Measurements from ENCODE around the gene SCN4B. TPM values are rescaled to one million over a fixed set of nuclear protein-coding genes. Genes with fewer than 3 reads are reported as not detected.
A peak's percentile ranks its signal among the peaks of the same experiment; 100 is the strongest.
"Not testable (repeated sequence)": the region's sequence is repeated elsewhere in the genome, so short reads cannot be mapped to it uniquely, and the experiment has no call there.

Gene SCN4B
- polyA plus RNA-seq, 1 donor (not counting 4 experiments of a cell fraction or from before 2014, with no cell fraction given): 7.7 TPM

DNA sequence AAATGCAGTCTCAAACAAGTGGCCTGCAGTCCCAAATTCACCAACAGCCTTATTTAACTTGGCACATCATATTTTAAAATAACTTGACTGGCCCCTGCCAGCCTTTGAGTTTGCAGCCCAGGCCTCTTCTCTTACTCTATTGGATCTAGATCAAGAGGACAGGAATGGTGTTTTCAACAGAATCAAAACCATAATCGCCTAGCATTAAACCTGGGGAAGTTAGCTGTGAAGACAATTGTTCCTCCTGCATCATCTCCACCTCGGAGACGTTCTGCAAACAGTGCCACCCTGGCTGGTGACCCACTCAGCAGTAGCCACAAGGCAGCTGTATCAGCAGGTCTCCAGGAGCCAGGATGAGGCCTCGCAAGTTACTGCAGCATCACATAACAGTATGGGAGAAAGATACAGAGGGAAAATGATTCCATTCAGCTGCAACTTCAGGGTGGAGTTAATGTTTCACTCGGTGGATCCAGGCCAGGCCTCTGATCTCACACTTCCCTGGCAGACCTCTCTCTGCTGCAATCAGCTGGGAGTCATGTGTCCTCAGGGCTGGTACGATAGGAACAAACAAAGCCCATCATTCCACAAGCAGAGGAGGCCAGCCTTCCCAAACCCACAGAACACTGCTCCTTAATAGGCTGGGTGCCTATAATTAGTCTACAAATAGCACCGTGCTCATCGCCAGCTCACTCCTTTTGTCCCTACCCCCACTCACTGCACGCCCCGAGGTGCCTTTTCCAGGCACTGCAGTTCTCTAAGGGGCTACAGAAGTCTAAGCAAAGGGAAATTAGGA lies 42.4 kb upstream of the SCN4B start:
- DNase-seq (ENCODE audit: low read depth, low spot score) (peak; percentile 78), FAIRE-seq (peak; percentile 91)
- Histone ChIP-seq H3K4me2 (ENCODE audit: control insufficient read depth, extremely low read depth, insufficient read depth, low read depth, low read length) (peak overlapping the region; percentile 50), H3K27me3 (ENCODE audit: control insufficient read depth, extremely low read depth, insufficient read depth, low read length) (no peaks in the 10 kb centered on the region), H3K9me1 (ENCODE audit: control insufficient read depth, extremely low read depth, insufficient read depth, low read length) (no peaks in the 10 kb centered on the region), H3K9ac (ENCODE audit: control insufficient read depth, extremely low read depth, insufficient read depth, low read length) (peak overlapping the region; percentile 35), H3K27ac (ENCODE audit: control insufficient read depth, insufficient read depth, low read length) (peak overlapping the region; percentile 33), H3K9me3 (ENCODE audit: control insufficient read depth, low read depth, low read length) (no peaks in the 10 kb centered on the region), H3K36me3 (ENCODE audit: control insufficient read depth in 2 of 2, extremely low read depth in 1 of 2, insufficient read depth in 2 of 2, low read length in 2 of 2) (no peaks in the 10 kb centered on the region), H3K79me2 (ENCODE audit: control insufficient read depth, insufficient read depth, low read length) (no peaks in the 10 kb centered on the region), H4K20me1 (ENCODE audit: control insufficient read depth, extremely low read depth, insufficient read depth, low read length) (no peaks in the 10 kb centered on the region), H2AFZ (ENCODE audit: control insufficient read depth, low read length) (no peak overlapping the region), H3K4me3 (ENCODE audit: control insufficient read depth in 2 of 3, extremely low read depth in 1 of 3, insufficient read depth in 2 of 3, low read depth in 1 of 3, low read length in 3 of 3) (no peak overlapping the region), H3K4me1 (ENCODE audit: control insufficient read depth, extremely low read depth, insufficient read depth, low read length) (peaks cover 21% of the 10 kb centered on the region)
- dilution Hi-C loops (cut with MboI; ENCODE audit: extremely low pct_ligation_motif_present, low sequenced_read_pairs): no loop called here
- TF ChIP-seq, protein P1, sequence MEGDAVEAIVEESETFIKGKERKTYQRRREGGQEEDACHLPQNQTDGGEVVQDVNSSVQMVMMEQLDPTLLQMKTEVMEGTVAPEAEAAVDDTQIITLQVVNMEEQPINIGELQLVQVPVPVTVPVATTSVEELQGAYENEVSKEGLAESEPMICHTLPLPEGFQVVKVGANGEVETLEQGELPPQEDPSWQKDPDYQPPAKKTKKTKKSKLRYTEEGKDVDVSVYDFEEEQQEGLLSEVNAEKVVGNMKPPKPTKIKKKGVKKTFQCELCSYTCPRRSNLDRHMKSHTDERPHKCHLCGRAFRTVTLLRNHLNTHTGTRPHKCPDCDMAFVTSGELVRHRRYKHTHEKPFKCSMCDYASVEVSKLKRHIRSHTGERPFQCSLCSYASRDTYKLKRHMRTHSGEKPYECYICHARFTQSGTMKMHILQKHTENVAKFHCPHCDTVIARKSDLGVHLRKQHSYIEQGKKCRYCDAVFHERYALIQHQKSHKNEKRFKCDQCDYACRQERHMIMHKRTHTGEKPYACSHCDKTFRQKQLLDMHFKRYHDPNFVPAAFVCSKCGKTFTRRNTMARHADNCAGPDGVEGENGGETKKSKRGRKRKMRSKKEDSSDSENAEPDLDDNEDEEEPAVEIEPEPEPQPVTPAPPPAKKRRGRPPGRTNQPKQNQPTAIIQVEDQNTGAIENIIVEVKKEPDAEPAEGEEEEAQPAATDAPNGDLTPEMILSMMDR (optimal IDR thresholded peaks at IDR 0.05 in 1 of 3, IDR thresholded peaks at IDR 0.05 in 1 of 3, conservative IDR thresholded peaks at IDR 0.05 in 1 of 3; ENCODE audit: extremely low read depth in 1 of 3, insufficient read depth in 2 of 3, low read length in 3 of 3): no peak
- no peak for TF ChIP-seq EZH2 (IDR thresholded peaks at IDR 0.05; ENCODE audit: low read length)

DNA sequence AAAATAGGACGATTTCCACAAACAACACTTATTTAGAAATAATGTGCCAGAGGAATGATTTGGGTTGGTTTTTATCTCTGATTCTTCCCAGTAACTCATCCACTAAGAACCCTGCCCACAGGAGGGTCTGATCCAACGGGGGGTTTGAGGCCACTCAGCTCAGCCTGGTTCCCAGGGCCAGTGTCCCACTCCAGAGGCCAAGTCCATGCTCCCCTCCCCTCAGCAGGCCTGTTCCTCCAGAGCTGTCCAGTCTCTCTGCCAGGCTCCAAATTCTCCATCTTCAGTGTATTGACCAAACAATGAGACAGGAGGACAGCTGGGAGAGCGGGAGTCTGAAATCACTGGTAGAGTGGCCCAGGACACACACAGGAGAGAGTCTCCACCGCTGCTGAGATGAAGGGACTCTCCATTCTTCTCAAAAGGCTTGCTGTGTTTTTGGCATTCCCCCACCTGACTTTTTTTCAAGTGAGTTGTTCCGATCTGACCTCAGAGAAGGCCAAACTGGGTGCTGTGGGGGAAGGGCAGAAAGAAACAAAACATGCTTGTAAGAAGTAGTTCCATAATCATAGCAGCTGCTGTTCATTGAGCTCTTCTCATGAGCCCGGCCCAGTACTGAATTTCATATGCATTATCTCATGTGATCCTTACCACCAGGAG lies 41.4 kb upstream of the SCN4B start:
- Histone ChIP-seq H3K27me3 (ENCODE audit: control insufficient read depth, extremely low read depth, insufficient read depth, low read length) (no peaks in the 10 kb centered on the region), H3K9ac (ENCODE audit: control insufficient read depth, extremely low read depth, insufficient read depth, low read length) (no peak overlapping the region), H3K4me1 (ENCODE audit: control insufficient read depth, extremely low read depth, insufficient read depth, low read length) (peaks cover 21% of the 10 kb centered on the region), H3K4me2 (ENCODE audit: control insufficient read depth, extremely low read depth, insufficient read depth, low read depth, low read length) (no peak overlapping the region), H3K27ac (ENCODE audit: control insufficient read depth, insufficient read depth, low read length) (no peak overlapping the region), H3K4me3 (ENCODE audit: control insufficient read depth in 2 of 3, extremely low read depth in 1 of 3, insufficient read depth in 2 of 3, low read depth in 1 of 3, low read length in 3 of 3) (no peak overlapping the region), H3K79me2 (ENCODE audit: control insufficient read depth, insufficient read depth, low read length) (no peaks in the 10 kb centered on the region), H3K9me3 (ENCODE audit: control insufficient read depth, low read depth, low read length) (no peaks in the 10 kb centered on the region), H4K20me1 (ENCODE audit: control insufficient read depth, extremely low read depth, insufficient read depth, low read length) (no peaks in the 10 kb centered on the region), H3K9me1 (ENCODE audit: control insufficient read depth, extremely low read depth, insufficient read depth, low read length) (no peaks in the 10 kb centered on the region), H3K36me3 (ENCODE audit: control insufficient read depth in 2 of 2, extremely low read depth in 1 of 2, insufficient read depth in 2 of 2, low read length in 2 of 2) (no peaks in the 10 kb centered on the region), H2AFZ (ENCODE audit: control insufficient read depth, low read length) (no peak overlapping the region)
- DNase-seq (ENCODE audit: low read depth, low spot score) (no peak), FAIRE-seq (no peak)
- dilution Hi-C loops (cut with MboI; ENCODE audit: extremely low pct_ligation_motif_present, low sequenced_read_pairs): no loop called here
- TF ChIP-seq, protein P1 (optimal IDR thresholded peaks at IDR 0.05 in 1 of 3, IDR thresholded peaks at IDR 0.05 in 1 of 3, conservative IDR thresholded peaks at IDR 0.05 in 1 of 3; ENCODE audit: extremely low read depth in 1 of 3, insufficient read depth in 2 of 3, low read length in 3 of 3): no peak
- no peak for TF ChIP-seq EZH2 (IDR thresholded peaks at IDR 0.05; ENCODE audit: low read length)

DNA sequence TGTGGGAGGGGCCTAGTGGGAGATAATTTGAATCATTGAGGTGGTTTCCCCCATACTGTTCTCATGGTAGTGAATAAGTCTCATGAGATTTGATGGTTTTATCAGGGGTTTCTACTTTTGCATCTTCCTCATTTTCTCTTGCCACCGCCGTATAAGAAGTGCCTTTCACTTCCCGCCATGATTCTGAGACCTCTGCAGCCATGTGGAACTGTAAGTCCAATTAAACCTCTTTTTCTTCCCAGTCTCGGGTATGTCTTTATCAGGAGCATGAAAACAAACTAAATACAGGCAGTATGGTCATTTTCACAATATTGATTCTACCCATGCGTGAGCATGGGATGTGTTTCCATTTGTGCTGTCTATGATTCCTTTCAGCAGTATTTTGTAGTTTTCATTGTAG lies 40.2 kb upstream of the SCN4B start:
- H2AFZ ChIP-seq (ENCODE audit: control insufficient read depth, low read length); H3K9ac ChIP-seq (ENCODE audit: control insufficient read depth, extremely low read depth, insufficient read depth, low read length); H3K79me2 ChIP-seq (ENCODE audit: control insufficient read depth, insufficient read depth, low read length); H3K4me3 ChIP-seq (ENCODE audit: control insufficient read depth in 2 of 3, extremely low read depth in 1 of 3, insufficient read depth in 2 of 3, low read depth in 1 of 3, low read length in 3 of 3); H3K27ac ChIP-seq (ENCODE audit: control insufficient read depth, insufficient read depth, low read length); H3K27me3 ChIP-seq (ENCODE audit: control insufficient read depth, extremely low read depth, insufficient read depth, low read length); FAIRE-seq; H3K4me2 ChIP-seq (ENCODE audit: control insufficient read depth, extremely low read depth, insufficient read depth, low read depth, low read length); H3K9me3 ChIP-seq (ENCODE audit: control insufficient read depth, low read depth, low read length); H3K36me3 ChIP-seq (ENCODE audit: control insufficient read depth in 2 of 2, extremely low read depth in 1 of 2, insufficient read depth in 2 of 2, low read length in 2 of 2); dilution Hi-C loops (cut with MboI; ENCODE audit: extremely low pct_ligation_motif_present, low sequenced_read_pairs); DNase-seq (ENCODE audit: low read depth, low spot score); H3K9me1 ChIP-seq (ENCODE audit: control insufficient read depth, extremely low read depth, insufficient read depth, low read length); H4K20me1 ChIP-seq (ENCODE audit: control insufficient read depth, extremely low read depth, insufficient read depth, low read length): not testable (repeated sequence)
- H3K4me1 ChIP-seq (ENCODE audit: control insufficient read depth, extremely low read depth, insufficient read depth, low read length): peaks cover 16% of the 10 kb centered on the region
